HL-60 (cell line): ENCODE measurements around the gene ZNF780B.

Source experiments
- GABPA ChIP-seq: IDR thresholded peaks from 2 replicates; pipeline ENCODE4 v1.6.1; 2012; ENCODE audit warnings: low read depth
- POLR2AphosphoS5 ChIP-seq: IDR thresholded peaks from 2 replicates; pipeline ENCODE4 v1.6.1; 2012; ENCODE audit warnings: low read depth
- SPI1 ChIP-seq: IDR thresholded peaks from 2 replicates; pipeline ENCODE4 v1.6.1; 2012; ENCODE audit warnings: low read depth, mild to moderate bottlenecking, borderline replicate concordance
- TF ChIP-seq, protein P1 (sequence below): IDR thresholded peaks from 2 replicates; pipeline ENCODE4 v1.6.1; 2012; ENCODE audit warnings: low read depth; ENCODE audit not compliant: insufficient replicate concordance
- TF ChIP-seq, protein P2 (sequence below): IDR thresholded peaks from one replicate; pipeline ENCODE4 v1.5.1; 2011; ENCODE audit warnings: low read length, control low read depth, inconsistent platforms; ENCODE audit not compliant: insufficient read depth

DNA sequence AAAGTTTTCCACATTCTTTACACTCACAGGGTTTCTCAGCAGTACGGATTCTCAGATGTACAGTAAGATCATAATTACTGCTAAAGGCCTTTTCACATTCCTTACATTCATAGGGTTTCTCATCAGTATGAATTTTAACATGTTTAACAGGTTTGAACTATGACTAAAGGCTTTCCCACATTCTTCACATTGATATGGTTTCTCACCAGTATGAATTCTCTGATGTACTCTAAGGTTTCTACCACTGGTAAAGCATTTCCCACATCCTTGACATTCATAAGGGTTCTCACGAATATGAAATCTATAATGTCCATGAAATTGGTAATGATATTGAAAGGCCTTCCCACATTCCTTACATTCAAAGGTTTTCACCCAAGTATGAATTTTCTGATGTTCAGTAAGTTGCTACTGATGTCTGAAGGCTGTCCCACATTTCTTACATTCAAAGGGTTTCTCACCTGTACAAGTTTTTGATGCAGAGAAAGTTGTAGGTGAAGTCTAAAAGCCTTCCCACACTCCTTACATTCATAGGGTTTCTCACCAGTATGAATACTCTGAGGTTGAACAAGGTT, 22.0 kb downstream of the ZNF780B start:
- TF ChIP-seq, protein P1, sequence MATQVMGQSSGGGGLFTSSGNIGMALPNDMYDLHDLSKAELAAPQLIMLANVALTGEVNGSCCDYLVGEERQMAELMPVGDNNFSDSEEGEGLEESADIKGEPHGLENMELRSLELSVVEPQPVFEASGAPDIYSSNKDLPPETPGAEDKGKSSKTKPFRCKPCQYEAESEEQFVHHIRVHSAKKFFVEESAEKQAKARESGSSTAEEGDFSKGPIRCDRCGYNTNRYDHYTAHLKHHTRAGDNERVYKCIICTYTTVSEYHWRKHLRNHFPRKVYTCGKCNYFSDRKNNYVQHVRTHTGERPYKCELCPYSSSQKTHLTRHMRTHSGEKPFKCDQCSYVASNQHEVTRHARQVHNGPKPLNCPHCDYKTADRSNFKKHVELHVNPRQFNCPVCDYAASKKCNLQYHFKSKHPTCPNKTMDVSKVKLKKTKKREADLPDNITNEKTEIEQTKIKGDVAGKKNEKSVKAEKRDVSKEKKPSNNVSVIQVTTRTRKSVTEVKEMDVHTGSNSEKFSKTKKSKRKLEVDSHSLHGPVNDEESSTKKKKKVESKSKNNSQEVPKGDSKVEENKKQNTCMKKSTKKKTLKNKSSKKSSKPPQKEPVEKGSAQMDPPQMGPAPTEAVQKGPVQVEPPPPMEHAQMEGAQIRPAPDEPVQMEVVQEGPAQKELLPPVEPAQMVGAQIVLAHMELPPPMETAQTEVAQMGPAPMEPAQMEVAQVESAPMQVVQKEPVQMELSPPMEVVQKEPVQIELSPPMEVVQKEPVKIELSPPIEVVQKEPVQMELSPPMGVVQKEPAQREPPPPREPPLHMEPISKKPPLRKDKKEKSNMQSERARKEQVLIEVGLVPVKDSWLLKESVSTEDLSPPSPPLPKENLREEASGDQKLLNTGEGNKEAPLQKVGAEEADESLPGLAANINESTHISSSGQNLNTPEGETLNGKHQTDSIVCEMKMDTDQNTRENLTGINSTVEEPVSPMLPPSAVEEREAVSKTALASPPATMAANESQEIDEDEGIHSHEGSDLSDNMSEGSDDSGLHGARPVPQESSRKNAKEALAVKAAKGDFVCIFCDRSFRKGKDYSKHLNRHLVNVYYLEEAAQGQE = no peak
- TF ChIP-seq, protein P2, sequence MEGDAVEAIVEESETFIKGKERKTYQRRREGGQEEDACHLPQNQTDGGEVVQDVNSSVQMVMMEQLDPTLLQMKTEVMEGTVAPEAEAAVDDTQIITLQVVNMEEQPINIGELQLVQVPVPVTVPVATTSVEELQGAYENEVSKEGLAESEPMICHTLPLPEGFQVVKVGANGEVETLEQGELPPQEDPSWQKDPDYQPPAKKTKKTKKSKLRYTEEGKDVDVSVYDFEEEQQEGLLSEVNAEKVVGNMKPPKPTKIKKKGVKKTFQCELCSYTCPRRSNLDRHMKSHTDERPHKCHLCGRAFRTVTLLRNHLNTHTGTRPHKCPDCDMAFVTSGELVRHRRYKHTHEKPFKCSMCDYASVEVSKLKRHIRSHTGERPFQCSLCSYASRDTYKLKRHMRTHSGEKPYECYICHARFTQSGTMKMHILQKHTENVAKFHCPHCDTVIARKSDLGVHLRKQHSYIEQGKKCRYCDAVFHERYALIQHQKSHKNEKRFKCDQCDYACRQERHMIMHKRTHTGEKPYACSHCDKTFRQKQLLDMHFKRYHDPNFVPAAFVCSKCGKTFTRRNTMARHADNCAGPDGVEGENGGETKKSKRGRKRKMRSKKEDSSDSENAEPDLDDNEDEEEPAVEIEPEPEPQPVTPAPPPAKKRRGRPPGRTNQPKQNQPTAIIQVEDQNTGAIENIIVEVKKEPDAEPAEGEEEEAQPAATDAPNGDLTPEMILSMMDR = no peak
- no peak for TF ChIP-seq SPI1
- TF ChIP-seq POLR2AphosphoS5 = no peak
- TF ChIP-seq GABPA = no peak
